ENCODE measurements around the gene TMEM253.
A peak's percentile ranks its signal among the peaks of the same experiment; 100 is the strongest.

TMEM253 gene

DNA sequence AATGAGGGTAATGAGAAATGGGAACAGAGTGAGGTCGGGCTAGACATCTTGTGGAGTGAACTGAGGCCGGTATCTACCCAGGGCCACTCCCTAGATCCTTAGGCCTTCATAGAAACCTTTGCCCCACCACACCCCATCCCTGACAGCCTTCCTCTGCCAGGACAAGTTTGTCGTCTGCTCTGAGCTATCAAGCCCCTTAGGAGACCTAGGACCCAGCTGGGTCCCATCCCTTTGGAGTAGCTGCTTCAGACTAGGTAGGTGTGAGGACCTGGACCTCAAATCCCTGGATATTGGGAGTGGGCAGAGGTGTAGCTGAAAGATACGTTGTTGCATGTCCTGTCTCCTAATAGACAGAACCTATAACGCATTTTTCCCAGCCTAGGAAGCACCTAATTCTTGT, at the start of gene TMEM253:
Gene TMEM253 (plus strand): TSS at position 136 of the 400 bp plus-strand sequence. CDS start 278 bp downstream, outside the sequence.
- no peak for DNase-seq

- DNase-seq, result no peak
Observed at GRCh38 chr14:21053184-21054122, 47.4 kb upstream of the TMEM253 start.

- DNase-seq, result no peak
Observed at GRCh38 chr14:21054123-21054767, 46.6 kb upstream of the TMEM253 start.

GRCh38 chr14:21054768-21055145, 46.1 kb upstream of the TMEM253 start:
- no peak for DNase-seq

- DNase-seq, result no peak
Observed at GRCh38 chr14:21055432-21056117, 45.3 kb upstream of the TMEM253 start.

GRCh38 chr14:21056520-21057163, 44.2 kb upstream of the TMEM253 start:
- no peak for DNase-seq

DNA sequence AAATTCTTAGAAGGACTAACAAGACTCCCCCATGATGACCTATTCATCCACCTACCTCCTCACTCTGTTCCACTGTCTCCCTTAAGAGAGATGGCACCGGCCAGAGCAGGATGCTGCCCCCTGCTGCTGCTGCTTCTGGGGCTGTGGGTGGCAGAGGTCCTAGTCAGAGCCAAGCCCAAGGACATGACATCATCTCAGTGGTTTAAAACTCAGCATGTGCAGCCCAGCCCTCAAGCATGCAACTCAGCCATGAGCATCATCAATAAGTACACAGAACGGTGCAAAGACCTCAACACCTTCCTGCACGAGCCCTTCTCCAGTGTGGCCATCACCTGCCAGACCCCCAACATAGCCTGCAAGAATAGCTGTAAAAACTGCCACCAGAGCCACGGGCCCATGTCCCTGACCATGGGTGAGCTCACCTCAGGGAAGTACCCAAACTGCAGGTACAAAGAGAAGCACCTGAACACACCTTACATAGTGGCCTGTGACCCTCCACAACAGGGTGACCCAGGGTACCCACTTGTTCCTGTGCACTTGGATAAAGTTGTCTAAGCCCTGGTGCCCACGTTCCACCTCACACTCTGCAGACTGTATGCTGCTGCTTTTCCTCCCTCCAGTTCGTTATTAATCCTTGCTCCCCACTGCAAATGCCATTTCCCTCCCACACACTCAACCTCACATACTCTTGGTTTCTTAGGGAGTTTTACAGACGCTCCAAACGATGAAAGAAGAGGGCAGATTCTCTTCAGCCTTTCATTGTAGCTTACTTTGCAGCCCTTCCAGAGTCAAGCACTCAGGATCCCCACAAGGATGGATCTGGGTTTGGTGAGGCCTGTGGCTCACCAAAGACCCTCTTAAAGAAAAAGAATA, 42.8 kb upstream of the TMEM253 start, which contains the start of gene RNASE8:
Gene RNASE8 (plus strand): TSS at position 20 of the 873 bp plus-strand sequence. CDS start 71 bp downstream, at position 91.
- DNase-seq, result no peak

DNA sequence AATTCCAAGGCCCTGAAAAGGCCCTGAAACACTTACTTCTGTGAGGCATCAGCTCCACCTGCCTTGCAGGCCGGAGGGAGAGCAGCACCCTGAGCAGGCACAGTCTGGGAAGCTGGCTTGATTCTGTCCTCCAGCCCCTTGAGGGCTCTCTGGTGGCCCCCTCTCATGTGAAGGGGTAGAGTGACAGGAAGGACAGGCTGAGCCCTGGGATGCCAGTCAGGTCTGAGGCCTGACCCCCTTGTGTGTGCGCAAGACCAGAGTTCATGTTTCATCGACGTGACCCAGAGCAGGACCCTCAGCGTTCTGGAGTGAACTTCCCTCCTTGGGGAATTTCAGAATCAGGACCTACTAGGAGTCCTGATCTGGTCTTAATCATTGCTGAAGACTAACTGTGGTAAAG, 42.0 kb upstream of the TMEM253 start:
- no peak for DNase-seq

GRCh38 chr14:21059842-21060613, 40.8 kb upstream of the TMEM253 start:
- no peak for DNase-seq

GRCh38 chr14:21060614-21061346, 40.1 kb upstream of the TMEM253 start:
- no peak for DNase-seq

GRCh38 chr14:21061347-21061668, 39.6 kb upstream of the TMEM253 start:
- no peak for DNase-seq

DNA sequence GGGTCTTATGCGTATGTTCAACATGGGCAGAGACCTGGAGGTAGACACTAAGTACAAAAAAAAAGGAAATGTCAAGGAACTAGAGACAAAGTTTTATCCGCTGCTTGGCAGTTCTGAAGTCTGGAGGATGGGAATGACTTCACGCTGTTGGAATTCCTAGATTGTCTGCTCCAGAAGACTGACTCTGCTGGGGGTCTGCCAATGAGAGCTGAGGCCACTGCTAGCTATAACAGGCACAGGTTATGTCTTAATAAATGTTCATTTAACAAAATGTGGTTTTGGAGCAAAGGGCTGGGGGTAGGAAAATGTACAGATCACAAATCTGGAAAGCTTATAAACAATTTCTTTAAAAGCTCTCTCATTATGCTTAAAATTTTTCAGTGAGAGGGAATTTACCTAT, 37.4 kb upstream of the TMEM253 start:
- DNase-seq, result no peak

- DNase-seq, result no peak
Observed at GRCh38 chr14:21066882-21067502, 33.9 kb upstream of the TMEM253 start.

- DNase-seq, result peak; percentile 43
Observed at GRCh38 chr14:21068521-21069387, 32.1 kb upstream of the TMEM253 start.

GRCh38 chr14:21069388-21070082, 31.3 kb upstream of the TMEM253 start:
- no peak for DNase-seq

DNA sequence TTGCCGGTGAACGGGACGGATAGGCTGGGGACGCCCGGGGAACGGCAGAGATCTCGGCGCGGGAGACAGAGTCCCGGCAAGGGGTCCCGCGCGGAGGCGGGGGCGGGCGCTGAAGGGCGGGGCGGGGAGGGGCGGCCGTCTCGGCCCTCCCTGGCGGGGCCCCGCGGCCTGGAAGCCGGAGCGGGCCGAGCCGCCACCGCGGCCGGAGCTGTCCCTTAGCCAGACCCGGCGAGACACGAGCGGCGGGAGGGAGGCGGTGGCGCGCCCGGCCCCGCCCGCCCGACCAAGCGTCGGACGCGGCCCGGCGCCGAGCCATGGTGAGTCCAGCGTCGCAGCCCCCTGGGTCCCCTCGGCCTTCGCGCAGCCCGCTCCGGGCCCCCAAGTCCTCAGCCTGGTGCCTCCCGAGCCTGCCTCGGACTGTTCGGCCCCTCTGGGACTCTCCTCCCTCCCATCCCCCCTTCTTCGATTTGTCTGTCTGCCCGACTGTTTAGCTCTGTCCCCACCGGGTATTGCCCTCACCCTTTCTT, 30.7 kb upstream of the TMEM253 start, which contains the start of gene ARHGEF40:
Gene ARHGEF40 (plus strand): TSS at position 222 of the 527 bp plus-strand sequence. CDS start 93 bp downstream, at position 315.
- DNase-seq, result no peak

DNA sequence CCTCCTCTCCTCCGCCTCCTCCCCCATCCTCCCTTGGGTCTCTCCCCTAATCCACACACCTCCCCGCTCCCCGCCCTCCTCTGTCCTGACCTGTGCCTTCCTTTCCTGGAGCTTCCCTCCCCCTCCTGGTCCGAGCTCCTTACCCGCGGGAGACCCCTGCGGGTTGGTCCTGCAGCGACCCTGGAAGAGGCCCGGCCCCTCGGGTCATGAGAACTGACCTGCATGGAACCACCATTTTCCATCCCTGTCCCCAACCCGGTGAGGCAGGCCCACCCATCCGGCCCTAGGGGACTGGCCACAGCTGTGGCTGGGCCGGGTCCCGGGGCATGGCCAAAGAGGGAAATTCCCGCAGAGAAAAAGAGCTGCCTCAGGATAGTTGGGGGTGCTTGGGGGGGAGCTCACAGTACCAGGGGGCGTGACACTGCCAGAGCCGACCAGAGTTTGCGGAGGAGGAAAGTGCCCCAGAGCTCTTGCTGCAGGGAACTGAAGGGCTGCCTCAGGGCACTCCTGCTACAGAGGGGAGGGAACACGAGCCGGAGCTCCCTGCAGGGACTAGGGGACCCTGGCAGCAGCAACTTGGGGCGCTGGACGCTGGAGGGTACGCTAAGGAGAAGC, 30.1 kb upstream of the TMEM253 start:
- no peak for DNase-seq

All from activated CD4-positive, alpha-beta T cell treated with anti-CD3 and anti-CD28 coated beads, Interleukin-2, Interleukin-6, amounts not matched to agents 100 ng/mL and 50 ng/mL, durations not matched to agents 16 hours and 8 hours (primary cell).